GM12891 (cell line): ENCODE measurements around the gene CHRNA4.

Experiments
- DNase-seq: peaks from one replicate; pipeline ENCODE4 v3.0.0; 2011; ENCODE audit warnings: low spot score; ENCODE audit not compliant: insufficient read length
- FAIRE-seq: peaks from 2 replicates; lab custom pipeline; 2011; peaks lifted over from hg19 to GRCh38; lab: Jason Lieb, UNC
- PAX5 ChIP-seq: IDR thresholded peaks from 2 replicates; pipeline ENCODE4 v1.6.1; 2011; ENCODE audit warnings: low read length, moderate library complexity, mild to moderate bottlenecking; ENCODE audit not compliant: insufficient read depth, severe bottlenecking
- POLR2A ChIP-seq: IDR thresholded peaks from 2 replicates; pipeline ENCODE4 v1.6.1; 2011; ENCODE audit warnings: low read depth, low read length, control low read depth
- POLR2AphosphoS5 ChIP-seq: IDR thresholded peaks from 2 replicates; pipeline ENCODE4 v1.6.1; 2011; ENCODE audit warnings: low read depth, low read length, control low read depth
- POU2F2 ChIP-seq: IDR thresholded peaks from 2 replicates; pipeline ENCODE4 v1.6.1; 2011; ENCODE audit warnings: low read depth, mild to moderate bottlenecking, control low read depth, low read length, moderate library complexity
- SPI1 ChIP-seq: IDR thresholded peaks from 2 replicates; pipeline ENCODE4 v1.6.1; 2011; ENCODE audit warnings: low read depth, low read length, control low read depth
- TAF1 ChIP-seq: IDR thresholded peaks from 2 replicates; pipeline ENCODE4 v1.6.1; 2011; ENCODE audit warnings: low read depth, low read length, control low read depth

Gene CHRNA4

DNA sequence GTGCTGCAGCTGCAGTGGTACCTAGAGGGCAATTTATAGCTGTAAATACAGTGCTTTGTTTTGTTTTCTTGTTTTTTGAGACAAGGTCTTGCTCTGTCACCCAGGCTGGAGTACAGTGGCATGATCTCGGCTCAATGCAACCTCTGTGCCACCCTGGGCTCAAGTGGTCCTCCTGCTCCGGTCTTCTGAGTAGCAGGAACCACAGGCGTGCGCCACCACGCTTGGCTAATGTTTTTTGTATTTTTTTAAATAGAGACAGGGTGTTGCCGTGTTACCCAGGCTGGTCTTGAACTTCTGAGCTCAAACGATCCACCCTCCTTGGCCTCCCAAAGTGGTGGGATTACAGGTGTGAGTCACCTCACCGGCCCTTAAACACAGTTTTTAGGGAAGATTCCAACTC is 26.8 kb downstream of the CHRNA4 start:
- DNase-seq (no peak), FAIRE-seq (no peak)
- TF ChIP-seq POU2F2: no peak
- no peak for TF ChIP-seq TAF1
- TF ChIP-seq SPI1: no peak
- no peak for TF ChIP-seq PAX5
- no peak for TF ChIP-seq POLR2A
- no peak for TF ChIP-seq POLR2AphosphoS5

DNA sequence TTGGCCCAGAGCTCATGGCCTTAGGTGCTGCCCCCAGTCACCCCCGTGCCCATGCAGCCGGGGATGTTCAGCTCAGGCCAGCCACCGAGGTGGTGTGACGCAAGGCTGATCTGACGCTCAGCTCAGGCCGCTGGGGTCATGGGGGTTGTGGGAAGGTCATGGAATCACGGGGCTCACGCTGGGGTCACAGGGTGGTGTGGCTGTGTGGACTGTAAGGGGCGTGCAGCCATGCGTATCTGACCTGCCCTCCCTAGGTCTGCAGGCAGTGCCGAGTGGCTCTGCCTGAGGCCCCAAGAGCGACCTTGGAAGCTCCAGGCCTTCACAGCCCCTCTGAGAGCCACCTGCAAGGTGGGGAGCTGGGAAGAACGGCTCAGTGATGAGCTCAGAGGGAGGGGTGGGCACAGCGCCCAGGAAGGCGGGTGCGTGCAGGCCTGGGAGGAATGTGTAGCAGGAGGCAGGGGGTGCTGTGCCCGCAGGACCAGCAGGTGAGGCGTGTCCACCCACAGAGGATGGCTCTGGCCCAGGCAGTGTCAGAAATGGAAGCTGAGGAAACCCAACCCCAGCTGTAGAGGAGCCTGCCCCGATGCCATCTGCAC is 27.8 kb downstream of the CHRNA4 start:
- FAIRE-seq (no peak), DNase-seq (no peak)
- TF ChIP-seq SPI1 (no peak), TAF1 (no peak), POU2F2 (no peak), PAX5 (no peak), POLR2AphosphoS5 (no peak), POLR2A (no peak)

DNA sequence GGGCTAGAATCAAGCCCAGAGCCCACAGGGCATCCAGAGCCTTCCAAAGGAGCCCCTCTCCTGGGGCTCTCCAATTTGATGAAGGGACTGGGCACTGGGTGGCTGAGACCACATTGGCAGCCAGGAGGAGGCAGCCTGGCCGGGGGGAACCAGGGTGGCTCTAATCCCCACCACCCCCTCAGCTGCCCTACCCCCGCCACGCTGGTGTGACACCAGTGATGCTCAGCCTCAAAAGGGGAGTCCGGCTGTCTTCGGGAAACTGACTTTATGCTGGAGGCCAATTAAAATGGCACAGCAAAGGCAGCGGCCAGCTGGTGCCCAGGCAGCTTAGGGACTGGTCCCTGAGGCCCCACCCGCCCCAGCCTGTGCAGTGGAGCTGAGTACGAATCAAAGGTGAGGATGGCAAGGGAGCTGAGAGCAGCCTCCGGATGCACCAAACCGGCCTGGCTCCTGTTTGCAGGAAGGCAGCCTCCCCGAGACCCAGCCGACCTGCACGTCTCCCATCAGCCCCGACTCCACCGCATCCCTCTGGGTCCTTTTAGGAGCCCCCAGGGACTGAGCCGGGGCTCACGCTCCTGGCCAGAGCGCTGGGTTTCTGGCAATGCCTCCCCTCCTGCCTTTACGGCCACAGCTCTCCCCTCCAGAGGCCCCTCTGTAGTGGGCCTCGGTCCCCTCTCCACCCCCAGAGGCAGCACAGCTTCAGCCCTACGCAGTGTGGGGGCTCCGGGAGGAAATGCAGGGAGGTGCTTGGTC is 28.5 kb downstream of the CHRNA4 start:
- DNase-seq (no peak), FAIRE-seq (no peak)
- no peak for TF ChIP-seq POU2F2

DNA sequence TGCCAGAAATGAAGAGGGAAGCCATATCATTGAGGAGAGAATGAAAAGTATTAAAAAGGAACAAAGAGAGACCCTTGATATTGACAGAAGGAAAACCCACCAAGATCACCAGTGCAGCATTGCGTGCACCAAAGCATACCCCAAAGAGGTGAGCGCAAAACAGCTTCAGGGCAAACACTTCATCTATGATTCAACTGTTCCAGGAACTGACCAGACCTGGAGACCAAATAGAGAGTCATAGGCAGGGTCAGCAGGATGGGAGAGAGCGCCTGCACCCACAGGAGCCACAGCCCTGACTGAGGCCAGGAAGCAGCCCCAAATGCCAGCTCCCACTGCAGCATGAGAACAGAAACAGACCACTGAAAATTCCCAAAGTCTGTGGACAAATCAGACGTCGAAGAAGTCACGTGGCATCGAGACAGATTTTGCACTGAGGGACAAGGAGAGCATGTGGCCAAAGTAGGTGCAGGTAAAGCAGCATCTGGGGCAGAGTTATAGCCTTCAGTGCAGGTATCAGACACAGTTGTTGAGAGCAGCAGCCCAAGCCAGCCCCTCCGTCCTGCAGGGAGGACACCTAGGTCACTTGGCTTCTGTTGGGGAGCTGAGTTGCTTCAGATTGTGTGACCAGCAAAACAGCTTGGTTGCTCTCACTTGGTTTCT is 29.3 kb downstream of the CHRNA4 start:
- no peak for FAIRE-seq
- TF ChIP-seq POU2F2: no peak
- no peak for TF ChIP-seq TAF1
- TF ChIP-seq SPI1: no peak
- TF ChIP-seq PAX5: no peak

DNA sequence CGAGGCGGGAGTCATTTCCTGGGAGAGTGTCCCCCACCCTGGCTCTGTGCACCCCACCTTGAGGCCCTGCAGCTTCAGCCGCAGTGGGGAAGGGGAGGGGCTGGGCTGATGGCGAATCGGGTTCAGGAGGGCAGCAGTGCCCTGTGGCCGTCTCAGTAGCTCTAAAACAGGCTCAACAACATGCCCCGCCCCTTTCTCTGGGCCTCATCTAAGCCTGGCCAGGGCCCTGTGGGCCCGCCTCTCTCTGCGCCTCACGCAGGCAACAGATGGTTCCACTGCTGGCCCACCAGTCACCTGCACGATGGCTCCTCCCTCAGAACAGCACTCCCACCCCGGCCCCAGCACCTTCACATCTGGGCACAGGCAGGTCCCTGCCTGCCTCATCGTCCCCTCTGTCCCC is 30.2 kb downstream of the CHRNA4 start:
- TF ChIP-seq POLR2AphosphoS5 (no peak), POLR2A (no peak), TAF1 (no peak), SPI1 (no peak), PAX5 (no peak), POU2F2 (no peak)
- FAIRE-seq (no peak), DNase-seq (no peak)

More for the DNA sequence above, 29.3 kb downstream of the CHRNA4 start:
- no peak for DNase-seq

DNA sequence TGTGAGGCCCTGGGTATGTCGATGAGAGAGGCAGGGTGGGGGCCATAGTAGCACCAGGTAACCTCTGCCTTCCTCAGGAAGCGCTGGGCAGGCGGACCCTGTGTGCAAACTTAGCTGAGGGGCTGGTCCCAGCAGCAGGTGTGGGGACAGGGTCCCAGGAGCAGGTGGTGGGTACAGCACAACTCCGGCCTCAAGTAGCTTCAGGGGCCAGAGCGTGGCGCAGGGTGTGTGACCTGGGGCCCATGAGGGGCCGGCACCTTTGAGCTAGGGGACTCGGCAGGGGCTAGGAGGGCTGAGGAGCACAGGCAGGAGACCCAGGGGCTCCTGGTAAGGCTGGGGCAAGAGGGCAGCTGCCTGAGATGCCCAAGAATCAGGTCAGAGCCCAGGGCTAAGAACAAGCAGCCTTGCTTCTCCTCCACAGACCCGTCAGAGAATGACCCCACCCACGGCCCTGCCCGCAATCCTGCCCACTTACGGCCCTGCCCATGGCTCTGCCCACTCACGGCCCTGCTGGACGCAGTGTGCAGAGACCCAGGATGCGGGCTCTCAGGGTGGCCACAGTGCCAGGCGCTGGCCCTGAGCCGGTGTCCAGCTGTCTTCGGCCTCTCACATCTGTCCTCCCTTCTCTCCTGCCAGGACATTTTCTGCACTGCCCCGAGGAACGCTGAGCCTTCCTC is 30.9 kb downstream of the CHRNA4 start:
- FAIRE-seq: no peak
- TF ChIP-seq POLR2AphosphoS5 (no peak), TAF1 (no peak), PAX5 (no peak), SPI1 (no peak), POLR2A (no peak), POU2F2 (no peak)
- no peak for DNase-seq

DNA sequence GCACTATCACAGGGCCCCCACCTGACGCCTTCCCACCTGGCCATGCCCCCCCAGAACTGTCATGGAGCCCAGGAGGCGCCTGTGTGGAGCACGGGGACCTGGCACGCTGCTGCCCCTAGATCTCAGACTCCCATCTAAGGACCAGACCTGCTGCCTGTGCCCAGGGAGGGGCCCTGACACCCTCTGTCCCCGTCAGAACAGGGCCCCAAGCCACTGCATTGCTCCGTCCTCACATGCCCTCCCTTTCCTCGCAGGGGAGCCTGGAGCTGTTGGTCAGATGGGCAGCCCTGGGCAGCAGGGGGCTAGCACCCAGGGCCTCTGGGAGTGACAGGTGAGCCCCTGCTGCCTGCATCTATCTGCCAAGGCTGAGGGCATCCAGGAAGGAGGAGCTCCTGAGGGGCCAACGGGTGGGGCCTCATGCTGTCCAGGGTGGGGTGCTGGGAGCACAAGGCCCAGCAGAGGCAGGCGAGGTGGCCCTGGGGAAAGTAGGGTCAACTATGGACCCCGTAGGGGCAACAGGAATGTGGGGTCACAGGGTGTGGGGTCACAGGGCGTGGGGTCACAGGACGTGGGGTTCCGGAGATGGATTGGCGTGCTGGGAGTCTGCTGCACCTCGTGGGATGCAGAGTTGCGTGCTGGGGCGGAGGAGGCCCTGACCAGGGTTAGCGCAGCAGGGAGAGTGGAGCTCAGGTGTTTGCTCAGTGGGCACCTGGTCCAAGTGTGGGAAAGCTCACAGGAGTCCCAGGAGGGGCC is 31.6 kb downstream of the CHRNA4 start:
- FAIRE-seq (no peak), DNase-seq (no peak)
- TF ChIP-seq POU2F2: no peak
- TF ChIP-seq TAF1: no peak
- TF ChIP-seq PAX5: no peak
- TF ChIP-seq POLR2A: no peak
- no peak for TF ChIP-seq POLR2AphosphoS5
- TF ChIP-seq SPI1: no peak

DNA sequence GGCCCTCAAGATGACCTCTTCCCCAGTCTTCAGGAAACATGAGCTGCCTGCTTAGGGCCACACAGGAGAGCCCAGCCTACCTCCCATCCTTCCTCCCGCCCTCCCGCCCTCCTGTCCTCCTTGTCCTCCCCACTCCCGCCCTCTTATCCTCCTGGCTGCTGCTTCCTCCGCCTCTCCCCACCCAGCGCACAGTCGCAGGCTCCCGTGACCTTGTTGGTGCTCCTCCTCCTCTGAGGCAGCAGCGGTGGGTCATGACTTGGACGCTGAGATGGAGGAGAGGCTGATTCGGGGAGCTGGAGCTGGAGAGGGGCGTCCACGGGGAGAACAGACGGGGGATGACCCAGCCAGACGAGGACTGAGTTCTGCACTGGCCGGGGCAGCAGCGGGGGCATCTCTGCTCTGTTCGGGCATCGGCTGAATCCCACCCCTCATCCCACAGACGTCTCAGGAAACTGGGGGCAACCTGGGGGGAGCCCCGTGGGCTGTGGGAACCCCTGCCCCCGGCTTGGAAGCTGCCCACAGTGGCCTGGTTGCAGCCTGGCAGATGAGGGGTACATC is 32.4 kb downstream of the CHRNA4 start:
- no peak for FAIRE-seq
- no peak for TF ChIP-seq SPI1
- no peak for TF ChIP-seq PAX5
- no peak for TF ChIP-seq TAF1
- no peak for TF ChIP-seq POLR2AphosphoS5
- no peak for TF ChIP-seq POU2F2
- TF ChIP-seq POLR2A: no peak
- DNase-seq: no peak
